Measurements from ENCODE around the gene PSTPIP1. TPM values are rescaled to one million over a fixed set of nuclear protein-coding genes. Genes with fewer than 3 reads are reported as not detected.

PSTPIP1 gene
- total RNA-seq, 1 donor from 2014 or later = not detected

GRCh38 chr15:76987276-76987675 lies 7.7 kb upstream of the PSTPIP1 start:
- Mint-ChIP-seq H3K4me1 (ENCODE audit: low read depth) (peaks cover 9% of the 10 kb centered on the region), H3K36me3 (ENCODE audit: insufficient read depth) (no peaks in the 10 kb centered on the region), H3K27ac (no peak overlapping the region), H3K4me3 (ENCODE audit: low read depth) (no peak overlapping the region), H3K9me3 (ENCODE audit: low read depth) (no peaks in the 10 kb centered on the region), H3K27me3 (peaks cover 12% of the 10 kb centered on the region)
- TF ChIP-seq CTCF (IDR thresholded peaks at IDR 0.05; ENCODE audit: unreplicated experiment) = no peak
- no peak for DNase-seq (ENCODE audit: low spot score, unreplicated experiment)

- H3K36me3 Mint-ChIP-seq (ENCODE audit: insufficient read depth) = no peaks in the 10 kb centered on the region
- TF ChIP-seq CTCF (IDR thresholded peaks at IDR 0.05; ENCODE audit: unreplicated experiment) = no peak
- peaks cover 18% of the 10 kb centered on the region for H3K27me3 Mint-ChIP-seq
- DNase-seq (ENCODE audit: low spot score, unreplicated experiment) = no peak
- no peaks in the 10 kb centered on the region for H3K9me3 Mint-ChIP-seq (ENCODE audit: low read depth)
- peak overlapping the region; percentile 15 for H3K27ac Mint-ChIP-seq
- H3K4me1 Mint-ChIP-seq (ENCODE audit: low read depth) = peaks cover 9% of the 10 kb centered on the region
- no peak overlapping the region for H3K4me3 Mint-ChIP-seq (ENCODE audit: low read depth)
Observed at GRCh38 chr15:76987896-76988860, 6.7 kb upstream of the PSTPIP1 start.

- no peaks in the 10 kb centered on the region for H3K36me3 Mint-ChIP-seq (ENCODE audit: insufficient read depth)
- DNase-seq (ENCODE audit: low spot score, unreplicated experiment) = no peak
- H3K4me1 Mint-ChIP-seq (ENCODE audit: low read depth) = peaks cover 9% of the 10 kb centered on the region
- H3K9me3 Mint-ChIP-seq (ENCODE audit: low read depth) = no peaks in the 10 kb centered on the region
- H3K27me3 Mint-ChIP-seq = peaks cover 20% of the 10 kb centered on the region
- no peak overlapping the region for H3K4me3 Mint-ChIP-seq (ENCODE audit: low read depth)
- H3K27ac Mint-ChIP-seq = peak overlapping the region; percentile 15
- TF ChIP-seq CTCF (IDR thresholded peaks at IDR 0.05; ENCODE audit: unreplicated experiment) = no peak
Observed at GRCh38 chr15:76988867-76989780, 5.8 kb upstream of the PSTPIP1 start.

- Mint-ChIP-seq H3K27ac (no peak overlapping the region), H3K36me3 (ENCODE audit: insufficient read depth) (no peaks in the 10 kb centered on the region), H3K27me3 (peaks cover 20% of the 10 kb centered on the region), H3K9me3 (ENCODE audit: low read depth) (no peaks in the 10 kb centered on the region), H3K4me1 (ENCODE audit: low read depth) (peaks cover 9% of the 10 kb centered on the region), H3K4me3 (ENCODE audit: low read depth) (no peak overlapping the region)
- DNase-seq (ENCODE audit: low spot score, unreplicated experiment) = no peak
- no peak for TF ChIP-seq CTCF (IDR thresholded peaks at IDR 0.05; ENCODE audit: unreplicated experiment)
Observed at GRCh38 chr15:76991048-76991447, 3.9 kb upstream of the PSTPIP1 start.

Measured in progenitor cell of endocrine pancreas (in vitro differentiated cells).